H1 (cell line): ENCODE measurements around the gene OR2H1. TPM values are rescaled to one million over a fixed set of nuclear protein-coding genes. Genes with fewer than 3 reads are reported as not detected.

Experiments used
- CTCF ChIA-PET: fragments of 300-600 bp; sonication (Branson Sonifier 250); formaldehyde crosslinking; loops from one replicate; lab custom pipeline; 2021; ENCODE audit not compliant: partially characterized antibody; lab: Charles Lee
- POLR2A ChIA-PET: fragments of 300-600 bp; sonication (Branson Sonifier 250); formaldehyde crosslinking; loops from one replicate; lab custom pipeline; 2021; ENCODE audit warnings: inconsistent platforms; ENCODE audit not compliant: partially characterized antibody; lab: Charles Lee
- DNase-seq, 2 experiments: peaks; one replicate each; pipeline versions ENCODE4 v3.0.0 to v3.0.0-alpha.2; 2010 to 2022; ENCODE audit warnings: low spot score in 2 of 2, low read depth in 1 of 2, mixed read lengths in 1 of 2
- FAIRE-seq: peaks from 2 replicates; lab custom pipeline; 2011; peaks lifted over from hg19 to GRCh38; lab: Jason Lieb, UNC
- H2AFZ ChIP-seq: 2 replicates; pipeline ENCODE4 v1.8.1; 2012; ENCODE audit warnings: low read length, inconsistent platforms
- H2AK5ac ChIP-seq: 2 replicates; pipeline ENCODE4 v1.6.1; 2013; ENCODE audit warnings: low read depth, low read length
- H2BK120ac ChIP-seq: replicated peaks from 2 replicates; pipeline ENCODE3; 2013; ENCODE audit warnings: low read depth, low read length, inconsistent platforms
- H2BK12ac ChIP-seq: 2 replicates; pipeline ENCODE4 v1.6.1; 2013; ENCODE audit warnings: low read depth, low read length
- H2BK15ac ChIP-seq: 2 replicates; pipeline ENCODE4 v1.6.1; 2013; ENCODE audit warnings: low read length
- H2BK20ac ChIP-seq: 2 replicates; pipeline ENCODE4 v1.6.1; 2013; ENCODE audit warnings: low read length
- H2BK5ac ChIP-seq: 2 replicates; pipeline ENCODE4 v1.6.1; 2013; ENCODE audit warnings: low read depth, low read length
- H3K14ac ChIP-seq: 2 replicates; pipeline ENCODE4 v1.6.1; 2013; ENCODE audit warnings: inconsistent platforms; ENCODE audit not compliant: insufficient read length
- H3K18ac ChIP-seq: 2 replicates; pipeline ENCODE4 v1.6.1; 2013; ENCODE audit warnings: low read length; ENCODE audit errors: extremely low read depth
- H3K23ac ChIP-seq: 2 replicates; pipeline ENCODE4 v1.6.1; 2013; ENCODE audit warnings: inconsistent platforms; ENCODE audit not compliant: insufficient read length
- H3K23me2 ChIP-seq: 2 replicates; pipeline ENCODE4 v1.6.1; 2013; ENCODE audit warnings: low read depth, low read length
- H3K27ac ChIP-seq: 2 replicates; pipeline ENCODE4 v1.6.1; 2011; ENCODE audit warnings: low read depth, low read length, inconsistent platforms
- H3K27me3 ChIP-seq, 4 experiments: replicated peaks in 1 of 4; 1 replicate in 1 of 4; 2 replicates in 3 of 4; pipeline versions ENCODE4 v1.6.1 to v1.8.1; 2011 to 2013; ENCODE audit warnings: low read length in 3 of 4, mild to moderate bottlenecking in 3 of 4, inconsistent platforms in 2 of 4, mixed read lengths in 2 of 4, moderate library complexity in 1 of 4; ENCODE audit not compliant: control insufficient read depth in 3 of 4, insufficient read depth in 3 of 4; ENCODE audit errors: extremely low read depth in 1 of 4
- H3K36me3 ChIP-seq, 4 experiments: 2 replicates each; pipeline versions ENCODE4 v1.6.1 to v1.8.1; 2011 to 2013; ENCODE audit warnings: mild to moderate bottlenecking in 4 of 4, low read length in 3 of 4, moderate library complexity in 2 of 4, control low read depth in 1 of 4, inconsistent platforms in 1 of 4; ENCODE audit not compliant: insufficient read depth in 4 of 4, control insufficient read depth in 2 of 4
- H3K4ac ChIP-seq: replicated peaks from 2 replicates; pipeline ENCODE3; 2013; ENCODE audit warnings: low read length, low read depth, mixed read lengths, inconsistent platforms; ENCODE audit not compliant: insufficient read length
- H3K4me1 ChIP-seq, 4 experiments: replicated peaks in 1 of 4; 1 replicate in 1 of 4; 2 replicates in 3 of 4; pipeline versions ENCODE4 v1.6.1 to v1.8.1; 2011 to 2013; ENCODE audit warnings: low read length in 3 of 4, inconsistent platforms in 2 of 4, mixed read lengths in 1 of 4; ENCODE audit not compliant: insufficient read depth in 4 of 4, control insufficient read depth in 3 of 4
- H3K4me2 ChIP-seq, 2 experiments: 2 replicates each; pipeline versions ENCODE4 v1.6.1 to v1.8.1; 2011 to 2013; ENCODE audit warnings: low read depth in 2 of 2, low read length in 2 of 2, control low read depth in 1 of 2, inconsistent platforms in 1 of 2, mild to moderate bottlenecking in 1 of 2; ENCODE audit not compliant: insufficient read depth in 1 of 2
- H3K4me3 ChIP-seq, 4 experiments: fragments of 200-600, 300-600 bp in 1 of 4; sonication (generic), shearing (Covaris generic), sonication (Bioruptor Twin) in 1 of 4; 2 replicates each; pipeline versions ENCODE4 v1.5.1 to v1.8.1; 2011 to 2016; ENCODE audit warnings: low read length in 4 of 4, low read depth in 3 of 4, control low read depth in 2 of 4, inconsistent platforms in 2 of 4, mild to moderate bottlenecking in 2 of 4, mixed read lengths in 1 of 4, moderate library complexity in 1 of 4; ENCODE audit not compliant: insufficient read depth in 2 of 4; ENCODE audit errors: extremely low read depth in 1 of 4
- H3K56ac ChIP-seq: replicated peaks from 2 replicates; pipeline ENCODE3; 2013; ENCODE audit warnings: low read depth, mild to moderate bottlenecking, mixed read lengths, low read length, inconsistent platforms; ENCODE audit not compliant: insufficient read length
- H3K79me1 ChIP-seq: 2 replicates; pipeline ENCODE4 v1.6.1; 2013; ENCODE audit warnings: low read depth, low read length, control low read depth
- H3K79me2 ChIP-seq, 2 experiments: 2 replicates each; pipeline versions ENCODE4 v1.6.1 to v1.8.1; 2012 to 2013; ENCODE audit warnings: low read length in 2 of 2, mild to moderate bottlenecking in 2 of 2, inconsistent platforms in 1 of 2; ENCODE audit not compliant: insufficient read depth in 2 of 2, control insufficient read depth in 1 of 2
- H3K9ac ChIP-seq, 4 experiments: replicated peaks in 1 of 4; 1 replicate in 1 of 4; 2 replicates in 3 of 4; pipeline versions ENCODE4 v1.6.1 to v1.8.1; 2011 to 2013; ENCODE audit warnings: low read depth in 3 of 4, low read length in 3 of 4, control low read depth in 2 of 4, mild to moderate bottlenecking in 2 of 4, moderate library complexity in 2 of 4, inconsistent platforms in 1 of 4; ENCODE audit errors: extremely low read depth in 1 of 4
- H3K9me3 ChIP-seq, 2 experiments: 2 replicates each; pipeline versions ENCODE4 v1.6.1 to v1.8.1; 2012 to 2013; ENCODE audit warnings: mild to moderate bottlenecking in 2 of 2, moderate library complexity in 2 of 2, control low read depth in 1 of 2, inconsistent platforms in 1 of 2, low read depth in 1 of 2, low read length in 1 of 2, mixed read lengths in 1 of 2; ENCODE audit not compliant: insufficient read depth in 2 of 2
- H4K20me1 ChIP-seq, 2 experiments: replicated peaks in 1 of 2; 2 replicates each; pipeline versions ENCODE3 to v1.8.1; 2011 to 2013; ENCODE audit warnings: inconsistent platforms in 2 of 2, low read length in 2 of 2, mild to moderate bottlenecking in 1 of 2; ENCODE audit not compliant: insufficient read depth in 2 of 2, control insufficient read depth in 1 of 2
- H4K5ac ChIP-seq: 2 replicates; pipeline ENCODE4 v1.6.1; 2013; ENCODE audit warnings: low read length, low read depth, mixed read lengths, inconsistent platforms; ENCODE audit not compliant: insufficient read length
- H4K8ac ChIP-seq: 2 replicates; pipeline ENCODE4 v1.8.0; 2013; ENCODE audit warnings: mild to moderate bottlenecking, moderate library complexity, low read length, inconsistent platforms; ENCODE audit not compliant: insufficient read depth; ENCODE audit errors: extremely low read depth
- H4K91ac ChIP-seq: replicated peaks from 2 replicates; pipeline ENCODE3; 2013; ENCODE audit warnings: low read length, mixed read lengths, inconsistent platforms; ENCODE audit not compliant: insufficient read length
- BCL11A ChIP-seq, 2 experiments: IDR thresholded peaks; one replicate each; pipeline ENCODE4 v1.6.1; 2011; ENCODE audit warnings: low read depth in 2 of 2, low read length in 2 of 2, mild to moderate bottlenecking in 2 of 2
- EGR1 ChIP-seq: IDR thresholded peaks from 2 replicates; pipeline ENCODE4 v1.6.1; 2011; ENCODE audit warnings: low read depth, low read length, borderline replicate concordance
- GTF2F1 ChIP-seq: IDR thresholded peaks from 2 replicates; pipeline ENCODE4 v1.6.1; 2012; ENCODE audit warnings: low read depth, low read length, improper control_type of control experiment, borderline replicate concordance
- NRF1 ChIP-seq: IDR thresholded peaks from 2 replicates; pipeline ENCODE4 v1.6.1; 2011; ENCODE audit warnings: mild to moderate bottlenecking, low read depth, low read length, improper control_type of control experiment
- POU5F1 ChIP-seq: IDR thresholded peaks from 2 replicates; pipeline ENCODE4 v1.6.1; 2011; ENCODE audit warnings: low read depth, mild to moderate bottlenecking, low read length, moderate library complexity
- SIX5 ChIP-seq: IDR thresholded peaks from 2 replicates; pipeline ENCODE4 v1.6.1; 2011; ENCODE audit warnings: mild to moderate bottlenecking, low read depth, low read length
- ZNF274 ChIP-seq: IDR thresholded peaks from 2 replicates; pipeline ENCODE4 v1.7.0; 2012; ENCODE audit warnings: low read length, borderline replicate concordance; ENCODE audit errors: extremely low read depth
- WGBS, 2 experiments: shearing (Covaris generic) in 1 of 2; methylation state at CpG; one replicate each; pipeline versions ENCODE4 v1.1.6 to v1.1.7; 2013 to 2015; ENCODE audit warnings: low lambda C conversion rate in 2 of 2, mixed read lengths in 2 of 2, inconsistent platforms in 1 of 2, low coverage in 1 of 2, missing lambda C conversion rate in 1 of 2; ENCODE audit not compliant: insufficient replicate concordance in 2 of 2, insufficient coverage in 1 of 2, insufficient read length in 1 of 2; ENCODE audit errors: extremely low coverage in 1 of 2, missing lambda C conversion rate in 1 of 2; 5-methylcytosine and 5-hydroxymethylcytosine counted together
- polyA plus RNA-seq, 7 experiments: library from polyadenylated mRNA; depleted of rRNA in 3 of 7; stranded (reverse) in 5 of 7; unstranded in 2 of 7; fragments of >200 nt in 5 of 7; fragments of 200-250 nt in 2 of 7; gene quantifications; 1 replicate in 5 of 7; 2 replicates in 1 of 7; 4 replicates in 1 of 7; pipeline versions ENCODE4 v1.2.1 to v1.2.3, GENCODE V29; 2011 to 2013; ENCODE audit warnings: missing spikeins in 2 of 7, mixed read lengths in 2 of 7
- total RNA-seq: library from RNA; stranded (reverse); fragmentation: NEBNext Ultra II Directional; extraction: Animal tissue kit (Norgen Biotek cat#: 25700); gene quantifications from 2 replicates; pipeline ENCODE4 v1.2.1, GENCODE V29; 2021
- TF ChIP-seq, protein P1 (sequence below): IDR thresholded peaks from 2 replicates; pipeline ENCODE4 v1.6.1; 2012; ENCODE audit warnings: inconsistent platforms
- TF ChIP-seq, protein P2 (sequence below), 3 experiments: IDR thresholded peaks; 1 replicate in 2 of 3; 2 replicates in 1 of 3; pipeline versions ENCODE4 v1.5.1 to v1.6.1; 2011; ENCODE audit warnings: low read length in 3 of 3, mild to moderate bottlenecking in 3 of 3, inconsistent platforms in 2 of 3, low read depth in 1 of 3, moderate library complexity in 1 of 3; ENCODE audit not compliant: insufficient read depth in 1 of 3; ENCODE audit errors: control extremely low read depth in 1 of 3
- TF ChIP-seq, protein P3 (sequence below): IDR thresholded peaks from 2 replicates; pipeline ENCODE4 v1.6.1; 2012; ENCODE audit warnings: low read length, inconsistent platforms

The OR2H1 gene
- total and polyA plus RNA-seq, 2 of the 8 experiments (the other 6 are each of a cell fraction or from before 2014, with no cell fraction given) = not detected

DNA sequence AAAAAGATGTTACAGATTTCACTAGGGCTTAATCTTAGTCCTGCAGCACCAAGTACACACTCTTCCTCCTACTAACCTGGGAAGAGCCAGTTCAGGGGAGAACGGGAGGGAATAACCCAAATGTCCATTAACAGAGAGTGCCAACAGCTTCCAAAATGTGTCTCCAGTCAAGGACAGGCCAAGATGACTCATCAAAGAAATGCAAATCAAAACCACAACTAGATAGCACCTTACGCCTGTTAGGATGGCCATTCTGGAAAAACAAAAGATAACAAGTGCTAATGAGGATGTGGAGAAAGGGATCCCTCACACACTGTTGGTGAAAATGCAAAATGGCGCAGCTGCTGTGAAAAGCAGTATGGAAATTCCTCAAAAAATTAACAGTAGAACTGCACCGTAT is 34.6 kb downstream of the OR2H1 start:
- no peak overlapping the region for H3K56ac ChIP-seq
- no peaks in the 10 kb centered on the region for H3K36me3 ChIP-seq
- no peak overlapping the region for H4K8ac ChIP-seq
- no peak overlapping the region for H2AFZ ChIP-seq
- no peak overlapping the region for H3K4me2 ChIP-seq
- H3K18ac ChIP-seq = no peak overlapping the region
- DNase-seq (peak in 1 of 2 experiments; percentile 2), FAIRE-seq (no peak)
- H3K4ac ChIP-seq = no peak overlapping the region
- no peak overlapping the region for H2BK12ac ChIP-seq
- H3K4me1 ChIP-seq = no peaks in the 10 kb centered on the region
- H2BK120ac ChIP-seq = no peak overlapping the region
- WGBS, 2 experiments = 88% methylated on average over 4 of the region's 4 CpGs; no CpG with 5 or more reads in 1 of the 2 experiments
- no peak overlapping the region for H3K4me3 ChIP-seq
- no peak overlapping the region for H3K27ac ChIP-seq
- no peak overlapping the region for H3K14ac ChIP-seq
- H4K91ac ChIP-seq = no peak overlapping the region
- H3K23ac ChIP-seq = no peak overlapping the region
- no peaks in the 10 kb centered on the region for H3K23me2 ChIP-seq
- no peaks in the 10 kb centered on the region for H3K27me3 ChIP-seq
- no peak overlapping the region for H2BK15ac ChIP-seq
- no peak overlapping the region for H2BK5ac ChIP-seq
- H4K5ac ChIP-seq = no peak overlapping the region
- no peaks in the 10 kb centered on the region for H3K9me3 ChIP-seq
- H3K79me2 ChIP-seq = no peaks in the 10 kb centered on the region
- no peak overlapping the region for H2BK20ac ChIP-seq
- H2AK5ac ChIP-seq = no peak overlapping the region
- ChIA-PET POLR2A (no interaction called here), CTCF (interaction anchor here (1.4 kb wide), 1 partner anchor 98 kb away, joined by 3 read pairs; no protein-coding TSS in a partner anchor)
- no peak overlapping the region for H3K9ac ChIP-seq
- no peaks in the 10 kb centered on the region for H4K20me1 ChIP-seq
- H3K79me1 ChIP-seq = no peaks in the 10 kb centered on the region
- TF ChIP-seq POU5F1 = no peak
- TF ChIP-seq EGR1 = no peak
- TF ChIP-seq, protein P1, sequence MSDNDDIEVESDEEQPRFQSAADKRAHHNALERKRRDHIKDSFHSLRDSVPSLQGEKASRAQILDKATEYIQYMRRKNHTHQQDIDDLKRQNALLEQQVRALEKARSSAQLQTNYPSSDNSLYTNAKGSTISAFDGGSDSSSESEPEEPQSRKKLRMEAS = no peak
- TF ChIP-seq BCL11A (IDR thresholded peaks at IDR 0.05; ENCODE audit: low read depth in 2 of 2, low read length in 2 of 2) = no peak
- TF ChIP-seq, protein P2, sequence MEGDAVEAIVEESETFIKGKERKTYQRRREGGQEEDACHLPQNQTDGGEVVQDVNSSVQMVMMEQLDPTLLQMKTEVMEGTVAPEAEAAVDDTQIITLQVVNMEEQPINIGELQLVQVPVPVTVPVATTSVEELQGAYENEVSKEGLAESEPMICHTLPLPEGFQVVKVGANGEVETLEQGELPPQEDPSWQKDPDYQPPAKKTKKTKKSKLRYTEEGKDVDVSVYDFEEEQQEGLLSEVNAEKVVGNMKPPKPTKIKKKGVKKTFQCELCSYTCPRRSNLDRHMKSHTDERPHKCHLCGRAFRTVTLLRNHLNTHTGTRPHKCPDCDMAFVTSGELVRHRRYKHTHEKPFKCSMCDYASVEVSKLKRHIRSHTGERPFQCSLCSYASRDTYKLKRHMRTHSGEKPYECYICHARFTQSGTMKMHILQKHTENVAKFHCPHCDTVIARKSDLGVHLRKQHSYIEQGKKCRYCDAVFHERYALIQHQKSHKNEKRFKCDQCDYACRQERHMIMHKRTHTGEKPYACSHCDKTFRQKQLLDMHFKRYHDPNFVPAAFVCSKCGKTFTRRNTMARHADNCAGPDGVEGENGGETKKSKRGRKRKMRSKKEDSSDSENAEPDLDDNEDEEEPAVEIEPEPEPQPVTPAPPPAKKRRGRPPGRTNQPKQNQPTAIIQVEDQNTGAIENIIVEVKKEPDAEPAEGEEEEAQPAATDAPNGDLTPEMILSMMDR (IDR thresholded peaks at IDR 0.05; ENCODE audit: control extremely low read depth in 1 of 3, insufficient read depth in 1 of 3, low read depth in 1 of 3, low read length in 3 of 3) = no peak
- TF ChIP-seq, protein P3, sequence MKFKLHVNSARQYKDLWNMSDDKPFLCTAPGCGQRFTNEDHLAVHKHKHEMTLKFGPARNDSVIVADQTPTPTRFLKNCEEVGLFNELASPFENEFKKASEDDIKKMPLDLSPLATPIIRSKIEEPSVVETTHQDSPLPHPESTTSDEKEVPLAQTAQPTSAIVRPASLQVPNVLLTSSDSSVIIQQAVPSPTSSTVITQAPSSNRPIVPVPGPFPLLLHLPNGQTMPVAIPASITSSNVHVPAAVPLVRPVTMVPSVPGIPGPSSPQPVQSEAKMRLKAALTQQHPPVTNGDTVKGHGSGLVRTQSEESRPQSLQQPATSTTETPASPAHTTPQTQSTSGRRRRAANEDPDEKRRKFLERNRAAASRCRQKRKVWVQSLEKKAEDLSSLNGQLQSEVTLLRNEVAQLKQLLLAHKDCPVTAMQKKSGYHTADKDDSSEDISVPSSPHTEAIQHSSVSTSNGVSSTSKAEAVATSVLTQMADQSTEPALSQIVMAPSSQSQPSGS = no peak
- no peak for TF ChIP-seq NRF1
- no peak for TF ChIP-seq SIX5
- TF ChIP-seq ZNF274 = no peak
- TF ChIP-seq GTF2F1 = no peak
